Left ventricle myocardium inferior (tissue), 1 donor: ENCODE measurements around the gene SPATS2L. TPM values are rescaled to one million over a fixed set of nuclear protein-coding genes. Genes with fewer than 3 reads are reported as not detected.

Source experiments
- DNase-seq: peaks from one replicate; pipeline ENCODE4 v3.0.0-alpha.2; 2020
- H3K27ac ChIP-seq: fragments of 200-600 bp; replicated peaks from 2 replicates; pipeline ENCODE4 v1.8.0; 2021
- H3K27me3 ChIP-seq: fragments of 200-600 bp; 2 replicates; pipeline ENCODE4 v1.8.0; 2021; ENCODE audit warnings: low read depth
- H3K36me3 ChIP-seq: fragments of 200-600 bp; 2 replicates; pipeline ENCODE4 v1.8.0; 2021
- H3K4me1 ChIP-seq: fragments of 200-600 bp; 2 replicates; pipeline ENCODE4 v1.8.0; 2021
- H3K4me3 ChIP-seq: fragments of 200-600 bp; 2 replicates; pipeline ENCODE4 v1.8.0; 2021; ENCODE audit warnings: mild to moderate bottlenecking, moderate library complexity
- H3K9me3 ChIP-seq: fragments of 200-600 bp; replicated peaks from 2 replicates; pipeline ENCODE4 v1.8.0; 2021
- CTCF ChIP-seq: fragments of 200-600 bp; IDR thresholded peaks from 2 replicates; pipeline ENCODE4 v1.8.0; 2021; ENCODE audit warnings: antibody characterized with exemption, mild to moderate bottlenecking, borderline replicate concordance
- intact Hi-C: fragments of 100-400 bp; cut with micrococcal nuclease; formaldehyde crosslinking; loops from one replicate; pipeline ENCODE4 v1.11.0; 2022
- total RNA-seq: library from RNA; stranded (reverse); fragmentation: NEBNext Ultra II Directional; extraction: Animal tissue kit (Norgen Biotek cat#: 25700); gene quantifications from one replicate; pipeline ENCODE4 v1.2.1, GENCODE V29; 2021
- donor health status: DM: no; HTN: yes; CAD: no; lungs with severe emphysema.

The SPATS2L gene
- total RNA-seq, 1 donor from 2014 or later = 54.9 TPM

DNA sequence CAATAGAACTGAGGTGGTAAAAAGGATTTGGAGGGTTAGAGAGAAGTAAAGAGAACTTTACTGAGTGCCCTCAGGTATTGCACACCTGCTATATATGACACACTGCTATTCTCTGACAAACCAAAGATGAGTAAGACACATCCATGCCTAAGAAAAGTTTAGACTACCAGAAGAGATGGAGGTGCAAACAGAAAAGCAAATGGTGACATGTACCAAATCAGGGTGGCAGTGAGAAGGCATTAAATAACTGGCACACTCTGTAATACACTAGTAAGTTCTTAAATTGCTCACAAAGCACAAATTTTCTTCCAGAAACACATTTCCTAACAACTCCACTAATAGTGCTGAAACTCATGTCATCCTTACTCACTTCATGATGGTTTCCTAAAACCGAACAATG, 114.8 kb downstream of the SPATS2L start:
- no peak for DNase-seq
- intact Hi-C loops = no loop called here
- Histone ChIP-seq H3K4me1 (no peaks in the 10 kb centered on the region), H3K4me3 (no peak overlapping the region), H3K27me3 (no peaks in the 10 kb centered on the region), H3K36me3 (peaks cover 70% of the 10 kb centered on the region), H3K27ac (no peak overlapping the region), H3K9me3 (no peaks in the 10 kb centered on the region)
- TF ChIP-seq CTCF = no peak

- peaks cover 62% of the 10 kb centered on the region for H3K36me3 ChIP-seq
Measured at GRCh38 chr2:200422071-200422470, 115.6 kb downstream of the SPATS2L start.

GRCh38 chr2:200422532-200423261, 116.2 kb downstream of the SPATS2L start:
- no peak for DNase-seq

More at GRCh38 chr2:200422071-200422470, 115.6 kb downstream of the SPATS2L start:
- no peak for TF ChIP-seq CTCF
- Histone ChIP-seq H3K4me3 (no peak overlapping the region), H3K27me3 (no peaks in the 10 kb centered on the region), H3K27ac (no peak overlapping the region), H3K9me3 (no peaks in the 10 kb centered on the region), H3K4me1 (no peaks in the 10 kb centered on the region)
- intact Hi-C loops = no loop called here
- no peak for DNase-seq

DNA sequence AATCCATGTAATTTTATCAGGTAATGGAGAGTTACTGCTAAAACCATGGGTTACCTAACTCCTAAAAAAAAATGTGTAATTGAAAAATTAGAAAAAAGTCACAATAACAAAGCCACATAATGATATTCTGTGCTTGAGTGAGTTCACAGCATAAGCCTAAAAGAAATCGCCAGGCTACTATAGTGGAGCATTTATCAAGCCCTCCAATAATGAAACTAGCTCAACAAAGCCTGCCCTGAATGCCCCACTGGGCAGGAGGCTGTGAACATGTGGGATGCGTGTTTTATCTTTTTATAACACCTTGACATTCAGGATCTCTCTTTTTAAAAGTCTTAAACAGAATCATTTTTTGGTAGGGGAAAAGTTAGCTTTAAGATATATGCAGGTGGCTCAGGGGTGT, 117.0 kb downstream of the SPATS2L start:
- peaks cover 63% of the 10 kb centered on the region for H3K36me3 ChIP-seq
- intact Hi-C loops = no loop called here

More at GRCh38 chr2:200422532-200423261, 116.2 kb downstream of the SPATS2L start:
- Histone ChIP-seq H3K36me3 (peaks cover 58% of the 10 kb centered on the region), H3K27me3 (no peaks in the 10 kb centered on the region), H3K4me1 (no peaks in the 10 kb centered on the region), H3K4me3 (no peak overlapping the region), H3K27ac (no peak overlapping the region), H3K9me3 (no peaks in the 10 kb centered on the region)
- intact Hi-C loops = no loop called here
- no peak for TF ChIP-seq CTCF

GRCh38 chr2:200425026-200425821, 118.7 kb downstream of the SPATS2L start:
- no peak for TF ChIP-seq CTCF
- intact Hi-C loops = no loop called here
- H3K9me3 ChIP-seq = no peaks in the 10 kb centered on the region
- no peak overlapping the region for H3K27ac ChIP-seq
- no peaks in the 10 kb centered on the region for H3K4me1 ChIP-seq
- H3K36me3 ChIP-seq = peaks cover 47% of the 10 kb centered on the region
- H3K27me3 ChIP-seq = no peaks in the 10 kb centered on the region
- H3K4me3 ChIP-seq = no peak overlapping the region
- no peak for DNase-seq

More for the DNA sequence above, 117.0 kb downstream of the SPATS2L start:
- no peak for DNase-seq
- TF ChIP-seq CTCF = no peak
- no peak overlapping the region for H3K4me3 ChIP-seq
- H3K27ac ChIP-seq = no peak overlapping the region
- H3K9me3 ChIP-seq = no peaks in the 10 kb centered on the region
- H3K4me1 ChIP-seq = no peaks in the 10 kb centered on the region
- H3K27me3 ChIP-seq = no peaks in the 10 kb centered on the region
